Liver (tissue), 9 donors: ENCODE data around the gene FAM83E. TPM values are rescaled to one million over a fixed set of nuclear protein-coding genes. Genes with fewer than 3 reads are reported as not detected.
A peak's percentile ranks its signal among the peaks of the same experiment; 100 is the strongest.

Source experiments
- DNase-seq: peaks from one replicate; pipeline ENCODE4 v3.0.0-alpha.2; 2017; ENCODE audit warnings: low spot score
- H3K27ac ChIP-seq, 2 donors: one replicate each; pipeline ENCODE4 v1.7.0; 2013; ENCODE audit warnings: inconsistent platforms in 2 of 2, low read length in 2 of 2, control low read depth in 1 of 2, low read depth in 1 of 2, mild to moderate bottlenecking in 1 of 2
- H3K27me3 ChIP-seq, 4 donors: one replicate each; pipeline versions ENCODE4 v1.6.1 to v1.7.0; 2013; ENCODE audit warnings: low read length in 3 of 4, inconsistent platforms in 1 of 4, mild to moderate bottlenecking in 1 of 4, moderate library complexity in 1 of 4; ENCODE audit not compliant: control insufficient read depth in 4 of 4, insufficient read depth in 4 of 4
- H3K36me3 ChIP-seq, 4 donors: one replicate each; pipeline versions ENCODE4 v1.6.1 to v1.7.0; 2013; ENCODE audit warnings: low read length in 3 of 4, mild to moderate bottlenecking in 3 of 4, low read depth in 1 of 4, moderate library complexity in 1 of 4; ENCODE audit not compliant: control insufficient read depth in 4 of 4, insufficient read depth in 3 of 4
- H3K4me1 ChIP-seq, 4 donors: one replicate each; pipeline versions ENCODE4 v1.6.1 to v1.7.0; 2013; ENCODE audit warnings: low read length in 3 of 4, mild to moderate bottlenecking in 3 of 4, moderate library complexity in 1 of 4; ENCODE audit not compliant: control insufficient read depth in 4 of 4, insufficient read depth in 4 of 4
- H3K4me3 ChIP-seq, 3 donors: one replicate each; pipeline versions ENCODE4 v1.6.1 to v1.7.0; 2013; ENCODE audit warnings: low read length in 3 of 3, control low read depth in 1 of 3, low read depth in 1 of 3, mild to moderate bottlenecking in 1 of 3
- H3K9ac ChIP-seq, 2 donors: one replicate each; pipeline ENCODE4 v1.7.0; 2013; ENCODE audit warnings: low read length in 2 of 2, mild to moderate bottlenecking in 2 of 2, moderate library complexity in 2 of 2, control low read depth in 1 of 2, low read depth in 1 of 2
- H3K9me3 ChIP-seq, 4 donors: one replicate each; pipeline versions ENCODE4 v1.6.1 to v1.7.0; 2013; ENCODE audit warnings: low read length in 3 of 4; ENCODE audit not compliant: control insufficient read depth in 4 of 4
- EGR1 ChIP-seq, 2 donors: IDR thresholded peaks; 2 replicates each; pipeline ENCODE4 v1.6.1; 2016 to 2018; ENCODE audit warnings: antibody characterized with exemption in 2 of 2, low read depth in 2 of 2
- FOXA1 ChIP-seq: IDR thresholded peaks from 2 replicates; pipeline ENCODE4 v1.6.1; 2016; ENCODE audit warnings: antibody characterized with exemption
- FOXA2 ChIP-seq: IDR thresholded peaks from 2 replicates; pipeline ENCODE4 v1.6.1; 2016; ENCODE audit warnings: antibody characterized with exemption
- GABPA ChIP-seq, 2 donors: IDR thresholded peaks in 1 of 2; conservative IDR thresholded peaks in 1 of 2; 2 replicates each; pipeline ENCODE4 v1.6.1; 2016; ENCODE audit warnings: antibody characterized with exemption in 2 of 2, mild to moderate bottlenecking in 1 of 2, moderate library complexity in 1 of 2
- HNF4A ChIP-seq, 2 donors: conservative IDR thresholded peaks; 2 replicates each; pipeline ENCODE4 v1.6.1; 2016; ENCODE audit warnings: antibody characterized with exemption in 2 of 2, mild to moderate bottlenecking in 2 of 2
- HNF4G ChIP-seq: IDR thresholded peaks from 2 replicates; pipeline ENCODE4 v1.6.1; 2016; ENCODE audit warnings: antibody characterized with exemption
- JUND ChIP-seq, 2 donors: IDR thresholded peaks; 2 replicates each; pipeline ENCODE4 v1.6.1; 2016; ENCODE audit warnings: antibody characterized with exemption in 2 of 2
- NR2F2 ChIP-seq: IDR thresholded peaks from 2 replicates; pipeline ENCODE4 v1.6.1; 2016; ENCODE audit warnings: antibody characterized with exemption
- RAD21 ChIP-seq, 2 donors: IDR thresholded peaks; 2 replicates each; pipeline ENCODE4 v1.6.1; 2016; ENCODE audit warnings: antibody characterized with exemption in 2 of 2, mild to moderate bottlenecking in 2 of 2
- REST ChIP-seq: IDR thresholded peaks from 2 replicates; pipeline ENCODE4 v1.6.1; 2016; ENCODE audit warnings: antibody characterized with exemption, mild to moderate bottlenecking
- RXRA ChIP-seq, 2 donors: IDR thresholded peaks; 2 replicates each; pipeline ENCODE4 v1.6.1; 2017 to 2018; ENCODE audit warnings: antibody characterized with exemption in 2 of 2, mild to moderate bottlenecking in 1 of 2
- SP1 ChIP-seq: IDR thresholded peaks from 2 replicates; pipeline ENCODE4 v1.6.1; 2018; ENCODE audit warnings: antibody characterized with exemption, mild to moderate bottlenecking
- TAF1 ChIP-seq: conservative IDR thresholded peaks from 2 replicates; pipeline ENCODE4 v1.6.1; 2016; ENCODE audit warnings: antibody characterized with exemption, mild to moderate bottlenecking
- YY1 ChIP-seq: IDR thresholded peaks from 2 replicates; pipeline ENCODE4 v1.6.1; 2016; ENCODE audit warnings: antibody characterized with exemption, mild to moderate bottlenecking
- WGBS: extraction: QIAGEN DNeasy Blood & Tissue Kit; methylation state at CpG from one replicate; pipeline ENCODE4 v1.1.7; 2013; 5-methylcytosine and 5-hydroxymethylcytosine counted together
- polyA plus RNA-seq, 2 donors: library from polyadenylated mRNA; stranded (reverse) in 1 of 2; unstranded in 1 of 2; fragments of 200-250 nt in 1 of 2; fragments of >200 nt in 1 of 2; fragmentation: Nextera tagmentation in 1 of 2; extraction: Ambion mirVana in 1 of 2; gene quantifications; one replicate each; pipeline versions ENCODE4 v1.2.1 to v1.2.3, GENCODE V29; 2013 to 2015
- total RNA-seq, 2 donors: library from RNA; depleted of rRNA; stranded (reverse); fragments of >200 nt; gene quantifications; one replicate each; pipeline ENCODE4 v1.2.3, GENCODE V29; 2014
- TF ChIP-seq, protein P1 (sequence below): fragments of 150-350 bp; IDR thresholded peaks from 2 replicates; pipeline ENCODE4 v1.5.1; 2017; ENCODE audit warnings: improper control_type of control experiment, low read depth, low read length; ENCODE audit not compliant: missing input control
- TF ChIP-seq, protein P2 (sequence below): IDR thresholded peaks from 2 replicates; pipeline ENCODE4 v1.6.1; 2016; ENCODE audit warnings: antibody characterized with exemption
- TF ChIP-seq, protein P3 (sequence below): IDR thresholded peaks from 2 replicates; pipeline ENCODE4 v1.6.1; 2016; ENCODE audit warnings: antibody characterized with exemption
- TF ChIP-seq, protein P4 (sequence below): IDR thresholded peaks from 2 replicates; pipeline ENCODE4 v1.6.1; 2016; ENCODE audit warnings: antibody characterized with exemption
- donor health status: healthy.
- donor health status: healthy.
- donor health status: healthy.
- donor health status: healthy.
- donor health status: healthy.

FAM83E gene
- total and polyA plus RNA-seq, 4 donors, result 0.20 to 0.42 (median 0.33) TPM; not detected in 1

GRCh38 chr19:48627865-48628314, 13.0 kb upstream of the FAM83E start:
- Histone ChIP-seq H3K27me3 (no peaks in the 10 kb centered on the region), H3K4me1 (peaks cover 12 to 67% (median 39%) of the 10 kb centered on the region in 4 donors), H3K9me3 (no peaks in the 10 kb centered on the region), H3K27ac (no peak overlapping the region), H3K4me3 (no peak overlapping the region), H3K9ac (no peak overlapping the region), H3K36me3 (peaks cover 0 to 7% (median 1%) of the 10 kb centered on the region in 4 donors)
- 92% methylated on average over 17 of the region's 17 CpGs for WGBS
- TF ChIP-seq NR2F2 (no peak), HNF4G (no peak), RXRA (IDR thresholded peaks at IDR 0.05) (no peak), TAF1 (no peak), JUND (IDR thresholded peaks at IDR 0.05) (no peak), RAD21 (IDR thresholded peaks at IDR 0.05) (no peak), REST (no peak), EGR1 (IDR thresholded peaks at IDR 0.05; ENCODE audit: low read depth in 2 of 2) (no peak), SP1 (no peak), FOXA1 (no peak), YY1 (no peak), FOXA2 (no peak), HNF4A (conservative IDR thresholded peaks at IDR 0.05) (no peak)
- TF ChIP-seq, protein P1, sequence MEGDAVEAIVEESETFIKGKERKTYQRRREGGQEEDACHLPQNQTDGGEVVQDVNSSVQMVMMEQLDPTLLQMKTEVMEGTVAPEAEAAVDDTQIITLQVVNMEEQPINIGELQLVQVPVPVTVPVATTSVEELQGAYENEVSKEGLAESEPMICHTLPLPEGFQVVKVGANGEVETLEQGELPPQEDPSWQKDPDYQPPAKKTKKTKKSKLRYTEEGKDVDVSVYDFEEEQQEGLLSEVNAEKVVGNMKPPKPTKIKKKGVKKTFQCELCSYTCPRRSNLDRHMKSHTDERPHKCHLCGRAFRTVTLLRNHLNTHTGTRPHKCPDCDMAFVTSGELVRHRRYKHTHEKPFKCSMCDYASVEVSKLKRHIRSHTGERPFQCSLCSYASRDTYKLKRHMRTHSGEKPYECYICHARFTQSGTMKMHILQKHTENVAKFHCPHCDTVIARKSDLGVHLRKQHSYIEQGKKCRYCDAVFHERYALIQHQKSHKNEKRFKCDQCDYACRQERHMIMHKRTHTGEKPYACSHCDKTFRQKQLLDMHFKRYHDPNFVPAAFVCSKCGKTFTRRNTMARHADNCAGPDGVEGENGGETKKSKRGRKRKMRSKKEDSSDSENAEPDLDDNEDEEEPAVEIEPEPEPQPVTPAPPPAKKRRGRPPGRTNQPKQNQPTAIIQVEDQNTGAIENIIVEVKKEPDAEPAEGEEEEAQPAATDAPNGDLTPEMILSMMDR, result no peak
- TF ChIP-seq, protein P2, sequence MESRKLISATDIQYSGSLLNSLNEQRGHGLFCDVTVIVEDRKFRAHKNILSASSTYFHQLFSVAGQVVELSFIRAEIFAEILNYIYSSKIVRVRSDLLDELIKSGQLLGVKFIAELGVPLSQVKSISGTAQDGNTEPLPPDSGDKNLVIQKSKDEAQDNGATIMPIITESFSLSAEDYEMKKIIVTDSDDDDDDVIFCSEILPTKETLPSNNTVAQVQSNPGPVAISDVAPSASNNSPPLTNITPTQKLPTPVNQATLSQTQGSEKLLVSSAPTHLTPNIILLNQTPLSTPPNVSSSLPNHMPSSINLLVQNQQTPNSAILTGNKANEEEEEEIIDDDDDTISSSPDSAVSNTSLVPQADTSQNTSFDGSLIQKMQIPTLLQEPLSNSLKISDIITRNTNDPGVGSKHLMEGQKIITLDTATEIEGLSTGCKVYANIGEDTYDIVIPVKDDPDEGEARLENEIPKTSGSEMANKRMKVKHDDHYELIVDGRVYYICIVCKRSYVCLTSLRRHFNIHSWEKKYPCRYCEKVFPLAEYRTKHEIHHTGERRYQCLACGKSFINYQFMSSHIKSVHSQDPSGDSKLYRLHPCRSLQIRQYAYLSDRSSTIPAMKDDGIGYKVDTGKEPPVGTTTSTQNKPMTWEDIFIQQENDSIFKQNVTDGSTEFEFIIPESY, result no peak
- TF ChIP-seq, protein P3, sequence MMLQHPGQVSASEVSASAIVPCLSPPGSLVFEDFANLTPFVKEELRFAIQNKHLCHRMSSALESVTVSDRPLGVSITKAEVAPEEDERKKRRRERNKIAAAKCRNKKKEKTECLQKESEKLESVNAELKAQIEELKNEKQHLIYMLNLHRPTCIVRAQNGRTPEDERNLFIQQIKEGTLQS, result no peak
- peak; percentile 32 for DNase-seq

- no peak overlapping the region for H3K4me3 ChIP-seq
- peaks cover 0 to 7% (median 1%) of the 10 kb centered on the region in 4 donors for H3K36me3 ChIP-seq
- no peaks in the 10 kb centered on the region for H3K9me3 ChIP-seq
- DNase-seq, result peak; percentile 36
- peak overlapping the region in 1 of 2 donors; percentile 51 for H3K27ac ChIP-seq
- 58% methylated on average over 6 of the region's 6 CpGs for WGBS
- H3K27me3 ChIP-seq, result no peaks in the 10 kb centered on the region
- no peak overlapping the region for H3K9ac ChIP-seq
- TF ChIP-seq, protein P4, sequence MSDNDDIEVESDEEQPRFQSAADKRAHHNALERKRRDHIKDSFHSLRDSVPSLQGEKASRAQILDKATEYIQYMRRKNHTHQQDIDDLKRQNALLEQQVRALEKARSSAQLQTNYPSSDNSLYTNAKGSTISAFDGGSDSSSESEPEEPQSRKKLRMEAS, result peak; percentile 69
- TF ChIP-seq HNF4A (conservative IDR thresholded peaks at IDR 0.05) (peak; percentile 73 to 82), SP1 (peak; percentile 72), REST (peak; percentile 25), HNF4G (no peak), GABPA (IDR thresholded peaks at IDR 0.05 in 1 of 2, conservative IDR thresholded peaks at IDR 0.05 in 1 of 2) (no peak), RXRA (IDR thresholded peaks at IDR 0.05) (peak; percentile 50 to 61), RAD21 (IDR thresholded peaks at IDR 0.05) (no peak), JUND (IDR thresholded peaks at IDR 0.05) (peak in 1 of 2 donors; percentile 24), YY1 (no peak)
- H3K4me1 ChIP-seq, result peaks cover 12 to 66% (median 39%) of the 10 kb centered on the region in 4 donors
These were observed 12.5 kb upstream of the FAM83E start for GRCh38 chr19:48627201-48627864.
